PFSK-1 (cell line): ENCODE results near the gene PRKCG.

Source experiments
- FOXP2 ChIP-seq: optimal IDR thresholded peaks from 2 replicates; pipeline ENCODE3; 2011; ENCODE audit warnings: borderline replicate concordance, control low read depth, inconsistent platforms; ENCODE audit not compliant: insufficient read depth; ENCODE audit errors: extremely low read length, extremely low read depth
- POLR2AphosphoS5 ChIP-seq: IDR thresholded peaks from 2 replicates; pipeline ENCODE4 v1.6.1; 2012; ENCODE audit warnings: low read depth, mild to moderate bottlenecking, control low read depth, low read length, moderate library complexity
- REST ChIP-seq, 2 experiments: IDR thresholded peaks; 2 replicates each; pipeline versions ENCODE4 v1.6.1 to v1.8.0; 2011 to 2012; ENCODE audit warnings: low read depth in 2 of 2, low read length in 2 of 2, control low read depth in 1 of 2, inconsistent platforms in 1 of 2, mild to moderate bottlenecking in 1 of 2, moderate library complexity in 1 of 2; ENCODE audit not compliant: insufficient read depth in 1 of 2
- SIN3A ChIP-seq: IDR thresholded peaks from 2 replicates; pipeline ENCODE4 v1.6.1; 2012; ENCODE audit warnings: mild to moderate bottlenecking, low read length, moderate library complexity, borderline replicate concordance; ENCODE audit not compliant: insufficient read depth
- TAF1 ChIP-seq: IDR thresholded peaks from 2 replicates; pipeline ENCODE4 v1.6.1; 2012; ENCODE audit warnings: low read length, control low read depth, borderline replicate concordance; ENCODE audit not compliant: insufficient read depth

Gene PRKCG

GRCh38 chr19:53873773-53874605, 8.0 kb upstream of the PRKCG start:
- TF ChIP-seq REST (IDR thresholded peaks at IDR 0.05; ENCODE audit: insufficient read depth in 1 of 2, low read depth in 2 of 2, low read length in 2 of 2), result no peak
- no peak for TF ChIP-seq TAF1
- no peak for TF ChIP-seq FOXP2
- TF ChIP-seq SIN3A, result no peak

DNA sequence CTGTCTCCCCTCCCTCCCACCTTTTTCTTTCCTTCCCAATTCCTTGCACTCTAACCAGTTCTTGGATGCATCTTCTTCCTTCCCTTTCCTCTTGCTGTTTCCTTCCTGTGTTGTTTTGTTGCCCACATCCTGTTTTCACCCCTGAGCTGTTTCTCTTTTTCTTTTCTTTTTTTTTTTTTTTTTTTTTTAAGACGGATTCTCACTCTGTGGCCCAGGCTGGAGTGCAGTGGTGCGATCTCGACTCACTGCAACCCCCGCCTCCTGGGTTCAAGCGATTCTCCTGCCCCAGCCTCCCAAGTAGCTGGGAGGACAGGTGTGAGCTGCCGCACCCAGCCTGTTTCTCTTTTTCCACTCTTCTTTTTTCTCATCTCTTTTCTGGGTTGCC, 7.4 kb upstream of the PRKCG start:
- TF ChIP-seq TAF1, result no peak
- no peak for TF ChIP-seq REST (IDR thresholded peaks at IDR 0.05; ENCODE audit: insufficient read depth in 1 of 2, low read depth in 2 of 2, low read length in 2 of 2)
- no peak for TF ChIP-seq POLR2AphosphoS5
- no peak for TF ChIP-seq FOXP2
- no peak for TF ChIP-seq SIN3A

DNA sequence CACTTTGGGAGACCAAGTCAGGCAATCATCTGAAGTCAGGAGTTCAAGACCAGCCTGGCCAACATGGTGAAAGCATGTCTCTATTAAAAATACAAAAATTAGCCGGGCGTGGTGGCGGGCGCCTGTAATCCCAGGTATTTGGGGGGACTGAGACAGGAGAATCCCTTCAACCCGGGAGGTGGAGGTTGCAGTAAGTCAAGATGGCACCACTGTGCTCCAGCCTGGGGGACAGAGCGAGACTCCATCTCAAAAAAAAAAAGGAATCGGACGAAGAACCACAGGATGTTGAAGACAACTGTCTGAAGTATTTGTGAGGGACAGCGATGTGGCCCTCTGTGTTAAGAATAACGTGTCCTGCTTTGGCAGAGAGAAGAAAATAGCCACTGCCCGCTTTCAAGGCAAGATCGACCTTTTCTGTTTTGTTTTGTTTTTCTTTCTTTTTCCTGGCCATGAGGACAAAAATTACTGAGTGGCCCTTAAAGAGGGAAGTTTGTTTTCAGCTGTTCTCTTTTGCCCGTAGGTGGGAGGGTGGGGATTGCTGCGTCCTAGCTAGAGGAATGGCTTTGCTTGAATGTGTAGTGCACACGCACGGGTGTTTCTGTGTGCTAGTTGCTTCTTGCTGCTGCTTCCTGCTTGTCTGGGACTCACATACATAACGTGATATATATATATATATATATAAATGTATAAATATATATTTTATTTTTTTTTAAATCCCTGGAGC, 6.2 kb upstream of the PRKCG start:
- TF ChIP-seq POLR2AphosphoS5 (no peak), REST (IDR thresholded peaks at IDR 0.05; ENCODE audit: insufficient read depth in 1 of 2, low read depth in 2 of 2, low read length in 2 of 2) (no peak), TAF1 (no peak), SIN3A (no peak), FOXP2 (no peak)

GRCh38 chr19:53876651-53877224, 5.3 kb upstream of the PRKCG start:
- no peak for TF ChIP-seq FOXP2
- no peak for TF ChIP-seq POLR2AphosphoS5
- no peak for TF ChIP-seq REST (IDR thresholded peaks at IDR 0.05; ENCODE audit: insufficient read depth in 1 of 2, low read depth in 2 of 2, low read length in 2 of 2)
- no peak for TF ChIP-seq SIN3A
- no peak for TF ChIP-seq TAF1
